Retinal pigment epithelial cell (primary cell): ENCODE results near the gene MRPL24.

Source experiments
- DNase-seq: peaks from one replicate; pipeline ENCODE4 v3.0.0-alpha.2; 2010; ENCODE audit warnings: low read depth
- H3K4me3 ChIP-seq: 2 replicates; pipeline ENCODE4 v1.5.1; 2011; ENCODE audit warnings: mild to moderate bottlenecking, low read length, control low read depth, moderate library complexity
- TF ChIP-seq, protein P1 (sequence below): conservative IDR thresholded peaks from 2 replicates; pipeline ENCODE4 v1.5.1; 2011; ENCODE audit warnings: low read depth, low read length, control low read depth, inconsistent platforms

Gene MRPL24

GRCh38 chr1:156776942-156777341 lies 36.1 kb upstream of the MRPL24 start:
- TF ChIP-seq, protein P1, sequence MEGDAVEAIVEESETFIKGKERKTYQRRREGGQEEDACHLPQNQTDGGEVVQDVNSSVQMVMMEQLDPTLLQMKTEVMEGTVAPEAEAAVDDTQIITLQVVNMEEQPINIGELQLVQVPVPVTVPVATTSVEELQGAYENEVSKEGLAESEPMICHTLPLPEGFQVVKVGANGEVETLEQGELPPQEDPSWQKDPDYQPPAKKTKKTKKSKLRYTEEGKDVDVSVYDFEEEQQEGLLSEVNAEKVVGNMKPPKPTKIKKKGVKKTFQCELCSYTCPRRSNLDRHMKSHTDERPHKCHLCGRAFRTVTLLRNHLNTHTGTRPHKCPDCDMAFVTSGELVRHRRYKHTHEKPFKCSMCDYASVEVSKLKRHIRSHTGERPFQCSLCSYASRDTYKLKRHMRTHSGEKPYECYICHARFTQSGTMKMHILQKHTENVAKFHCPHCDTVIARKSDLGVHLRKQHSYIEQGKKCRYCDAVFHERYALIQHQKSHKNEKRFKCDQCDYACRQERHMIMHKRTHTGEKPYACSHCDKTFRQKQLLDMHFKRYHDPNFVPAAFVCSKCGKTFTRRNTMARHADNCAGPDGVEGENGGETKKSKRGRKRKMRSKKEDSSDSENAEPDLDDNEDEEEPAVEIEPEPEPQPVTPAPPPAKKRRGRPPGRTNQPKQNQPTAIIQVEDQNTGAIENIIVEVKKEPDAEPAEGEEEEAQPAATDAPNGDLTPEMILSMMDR, result no peak
- no peak for DNase-seq
- no peak overlapping the region for H3K4me3 ChIP-seq

DNA sequence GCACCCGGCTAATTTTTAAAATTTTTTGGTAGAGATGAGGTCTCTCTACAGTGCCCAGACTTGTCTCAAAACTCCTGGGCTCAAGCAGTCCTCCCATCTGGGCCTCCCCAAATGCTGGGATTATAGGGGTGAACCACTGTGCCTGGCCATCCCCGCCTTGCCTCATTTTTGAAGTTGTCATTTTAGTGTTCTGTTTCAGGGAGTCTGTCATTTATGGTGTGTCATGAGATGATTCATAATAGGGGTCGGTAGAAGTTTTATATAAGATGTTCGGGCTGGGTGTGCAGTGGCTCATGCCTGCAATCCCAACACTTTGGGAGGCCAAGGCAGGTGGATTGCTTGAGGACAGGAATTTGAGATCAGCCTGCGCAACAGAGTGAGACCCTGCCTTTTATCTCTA lies 34.9 kb upstream of the MRPL24 start:
- TF ChIP-seq, protein P1, result no peak
- no peak overlapping the region for H3K4me3 ChIP-seq
- no peak for DNase-seq

DNA sequence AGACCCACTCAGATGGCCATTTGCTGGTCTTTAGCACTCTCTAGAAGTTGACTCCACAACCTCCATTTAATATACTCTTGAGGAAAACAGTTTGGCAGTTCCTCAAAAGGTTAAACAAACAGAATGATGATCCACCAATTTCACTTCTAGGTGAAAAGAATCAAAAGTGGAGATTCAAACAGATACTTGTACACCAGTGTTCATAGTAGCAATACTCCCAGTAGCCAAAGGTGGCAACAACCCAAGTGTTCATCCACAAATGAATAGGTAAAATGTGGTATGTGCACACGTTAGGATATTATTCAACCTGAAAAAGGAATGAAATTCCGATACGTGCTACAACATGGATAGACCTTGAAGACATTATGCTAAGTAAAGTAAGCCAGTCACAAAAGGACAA lies 32.7 kb upstream of the MRPL24 start:
- DNase-seq, result no peak
- TF ChIP-seq, protein P1, result no peak
- H3K4me3 ChIP-seq, result no peak overlapping the region

GRCh38 chr1:156772728-156773497 lies 32.0 kb upstream of the MRPL24 start:
- TF ChIP-seq, protein P1, result no peak
- no peak overlapping the region for H3K4me3 ChIP-seq
- DNase-seq, result no peak

- TF ChIP-seq, protein P1, result no peak
- H3K4me3 ChIP-seq, result no peak overlapping the region
- DNase-seq, result no peak
Measured at GRCh38 chr1:156772222-156772621, 31.3 kb upstream of the MRPL24 start.

GRCh38 chr1:156768610-156769295 lies 27.9 kb upstream of the MRPL24 start:
- peak overlapping the region; percentile 78 for H3K4me3 ChIP-seq
- TF ChIP-seq, protein P1, result no peak
- DNase-seq, result no peak
